ENCODE results near the gene FNDC11. TPM values are rescaled to one million over a fixed set of nuclear protein-coding genes. Genes with fewer than 3 reads are reported as not detected.

FNDC11 gene
- total and polyA plus RNA-seq, 3 donors from 2014 or later: 85.4 to 147 (median 121) TPM

DNA sequence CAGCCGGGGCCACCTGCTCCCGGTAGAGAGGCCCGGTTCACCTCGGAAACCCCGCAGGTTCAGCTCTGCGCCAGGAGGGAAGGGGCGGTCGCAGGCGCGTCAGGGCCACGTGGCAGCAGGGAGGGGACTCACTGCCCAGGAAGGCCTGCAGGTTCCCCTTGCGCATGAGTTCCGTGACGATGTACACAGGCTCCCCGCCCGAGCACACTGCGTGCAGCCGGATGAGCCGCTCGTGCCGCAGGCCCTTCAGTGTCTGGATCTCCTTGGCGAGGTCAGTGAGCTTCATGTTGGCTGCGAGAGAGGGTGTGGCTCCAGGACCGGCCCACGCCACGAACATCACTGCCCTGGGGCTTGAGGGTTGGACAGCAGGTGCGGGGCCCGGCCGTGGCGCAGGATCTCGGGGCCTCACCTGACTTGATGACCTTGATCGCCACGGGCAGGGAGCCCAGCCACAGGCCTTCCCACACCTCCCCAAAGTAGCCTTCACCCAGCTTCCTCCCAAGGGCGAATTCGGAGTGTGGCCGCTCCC lies 11.9 kb upstream of the FNDC11 start:
- intact Hi-C loops (cut with DNase I; ENCODE audit: low total_unique reads): no loop called here
- TF ChIP-seq, protein P1, sequence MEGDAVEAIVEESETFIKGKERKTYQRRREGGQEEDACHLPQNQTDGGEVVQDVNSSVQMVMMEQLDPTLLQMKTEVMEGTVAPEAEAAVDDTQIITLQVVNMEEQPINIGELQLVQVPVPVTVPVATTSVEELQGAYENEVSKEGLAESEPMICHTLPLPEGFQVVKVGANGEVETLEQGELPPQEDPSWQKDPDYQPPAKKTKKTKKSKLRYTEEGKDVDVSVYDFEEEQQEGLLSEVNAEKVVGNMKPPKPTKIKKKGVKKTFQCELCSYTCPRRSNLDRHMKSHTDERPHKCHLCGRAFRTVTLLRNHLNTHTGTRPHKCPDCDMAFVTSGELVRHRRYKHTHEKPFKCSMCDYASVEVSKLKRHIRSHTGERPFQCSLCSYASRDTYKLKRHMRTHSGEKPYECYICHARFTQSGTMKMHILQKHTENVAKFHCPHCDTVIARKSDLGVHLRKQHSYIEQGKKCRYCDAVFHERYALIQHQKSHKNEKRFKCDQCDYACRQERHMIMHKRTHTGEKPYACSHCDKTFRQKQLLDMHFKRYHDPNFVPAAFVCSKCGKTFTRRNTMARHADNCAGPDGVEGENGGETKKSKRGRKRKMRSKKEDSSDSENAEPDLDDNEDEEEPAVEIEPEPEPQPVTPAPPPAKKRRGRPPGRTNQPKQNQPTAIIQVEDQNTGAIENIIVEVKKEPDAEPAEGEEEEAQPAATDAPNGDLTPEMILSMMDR (IDR thresholded peaks at IDR 0.05): no peak
- WGBS, 2 donors: 35 to 69% methylated on average over 2 to 31 of the region's 36 CpGs

DNA sequence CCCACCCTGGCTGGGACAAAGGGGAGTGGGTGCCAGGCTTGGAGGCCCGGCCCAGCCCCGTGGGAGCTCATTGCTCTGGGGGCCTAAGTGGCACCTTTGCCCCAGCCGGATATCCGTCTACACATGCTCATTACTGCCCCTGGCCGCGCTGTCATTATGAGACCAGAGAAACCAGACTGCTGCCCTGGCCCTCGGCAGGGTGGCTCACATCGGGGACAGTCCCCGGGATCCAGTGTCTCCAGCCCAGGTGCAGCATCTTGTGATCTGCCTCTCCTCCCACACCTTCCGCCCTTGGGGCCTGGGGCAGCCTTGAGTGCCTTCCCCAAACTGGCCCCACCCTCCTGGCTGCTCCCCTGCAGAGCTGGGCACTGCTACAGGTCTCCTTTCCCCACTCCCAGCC lies 11.3 kb upstream of the FNDC11 start:
- no peak overlapping the region for H3K27ac ChIP-seq
- no peaks in the 10 kb centered on the region for H3K36me3 ChIP-seq (ENCODE audit: low read depth, missing control alignments)
- WGBS, 2 donors: 70 to 76% methylated on average over 8 to 10 of the region's 10 CpGs
- no peaks in the 10 kb centered on the region for H3K9me3 ChIP-seq
- TF ChIP-seq, protein P1 (IDR thresholded peaks at IDR 0.05): no peak
- no peak for TF ChIP-seq POLR2A (IDR thresholded peaks at IDR 0.05)
- H3K27me3 ChIP-seq: no peaks in the 10 kb centered on the region
- H3K4me1 ChIP-seq: peaks cover 6% of the 10 kb centered on the region
- DNase-seq: no peak
- intact Hi-C loops (cut with DNase I; ENCODE audit: low total_unique reads): no loop called here
- no peak overlapping the region for H3K4me3 ChIP-seq

More for the DNA sequence above, 11.9 kb upstream of the FNDC11 start:
- no peaks in the 10 kb centered on the region for H3K27me3 ChIP-seq
- no peak overlapping the region for H3K4me3 ChIP-seq
- H3K4me1 ChIP-seq: peaks cover 6% of the 10 kb centered on the region
- no peaks in the 10 kb centered on the region for H3K36me3 ChIP-seq (ENCODE audit: low read depth, missing control alignments)
- no peak overlapping the region for H3K27ac ChIP-seq
- no peak for DNase-seq
- no peaks in the 10 kb centered on the region for H3K9me3 ChIP-seq

DNA sequence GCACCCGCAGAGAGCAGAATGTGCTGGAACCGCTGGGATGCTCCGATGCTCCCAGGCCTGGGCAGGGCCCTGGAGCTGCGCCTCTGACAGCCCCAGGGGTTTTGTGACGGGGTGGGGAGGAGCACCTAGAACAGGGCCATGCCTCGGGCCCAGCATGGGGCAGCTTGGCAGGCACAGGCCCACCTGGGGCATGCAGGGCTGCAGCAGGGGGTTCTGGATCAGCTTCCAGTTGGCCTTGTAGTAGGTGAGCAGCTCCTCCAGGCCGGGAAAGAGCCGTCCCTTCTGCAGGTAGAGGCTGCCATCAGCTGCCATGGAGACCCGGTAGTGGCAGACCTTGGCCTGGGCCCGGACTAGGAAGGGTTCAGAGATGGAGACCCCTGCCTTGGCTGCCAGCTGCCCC lies 10.8 kb upstream of the FNDC11 start:
- no peak for TF ChIP-seq POLR2A (IDR thresholded peaks at IDR 0.05)
- TF ChIP-seq, protein P1 (IDR thresholded peaks at IDR 0.05): no peak
- WGBS, 2 donors: 83 to 100% methylated on average over 3 to 9 of the region's 10 CpGs
- DNase-seq: no peak
- Histone ChIP-seq H3K27me3 (no peaks in the 10 kb centered on the region), H3K9me3 (no peaks in the 10 kb centered on the region), H3K4me3 (no peak overlapping the region), H3K36me3 (ENCODE audit: low read depth, missing control alignments) (no peaks in the 10 kb centered on the region), H3K4me1 (peaks cover 3% of the 10 kb centered on the region), H3K27ac (no peak overlapping the region)
- intact Hi-C loops (cut with DNase I; ENCODE audit: low total_unique reads): no loop called here

DNA sequence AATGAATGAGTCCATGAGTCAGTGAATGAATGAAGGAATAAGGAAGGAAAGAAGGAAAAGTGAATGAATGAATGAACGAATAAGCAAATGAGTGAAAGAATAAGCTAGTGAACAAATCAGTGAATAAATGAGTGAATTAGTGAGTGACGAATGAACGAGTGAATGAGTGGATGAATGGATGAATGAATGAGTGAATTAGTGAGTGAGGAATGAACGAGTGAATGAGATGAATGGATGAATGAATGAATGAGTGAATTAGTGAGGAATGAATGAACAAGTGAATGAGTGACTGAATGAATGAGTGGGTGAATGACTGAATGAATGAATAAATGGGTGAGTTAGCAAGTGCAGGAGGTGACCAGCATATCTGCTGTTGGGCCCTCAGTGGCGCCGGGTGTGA lies 10.2 kb upstream of the FNDC11 start:
- H3K27me3 ChIP-seq: no peaks in the 10 kb centered on the region
- no peak for TF ChIP-seq POLR2A (IDR thresholded peaks at IDR 0.05)
- TF ChIP-seq, protein P1 (IDR thresholded peaks at IDR 0.05): no peak
- H3K4me3 ChIP-seq: no peak overlapping the region
- no peaks in the 10 kb centered on the region for H3K4me1 ChIP-seq
- H3K27ac ChIP-seq: no peak overlapping the region
- 89 to 92% methylated on average over 6 of the region's 6 CpGs for WGBS, 2 donors
- no peak for DNase-seq
- intact Hi-C loops (cut with DNase I; ENCODE audit: low total_unique reads): no loop called here
- H3K9me3 ChIP-seq: no peaks in the 10 kb centered on the region
- no peaks in the 10 kb centered on the region for H3K36me3 ChIP-seq (ENCODE audit: low read depth, missing control alignments)

DNA sequence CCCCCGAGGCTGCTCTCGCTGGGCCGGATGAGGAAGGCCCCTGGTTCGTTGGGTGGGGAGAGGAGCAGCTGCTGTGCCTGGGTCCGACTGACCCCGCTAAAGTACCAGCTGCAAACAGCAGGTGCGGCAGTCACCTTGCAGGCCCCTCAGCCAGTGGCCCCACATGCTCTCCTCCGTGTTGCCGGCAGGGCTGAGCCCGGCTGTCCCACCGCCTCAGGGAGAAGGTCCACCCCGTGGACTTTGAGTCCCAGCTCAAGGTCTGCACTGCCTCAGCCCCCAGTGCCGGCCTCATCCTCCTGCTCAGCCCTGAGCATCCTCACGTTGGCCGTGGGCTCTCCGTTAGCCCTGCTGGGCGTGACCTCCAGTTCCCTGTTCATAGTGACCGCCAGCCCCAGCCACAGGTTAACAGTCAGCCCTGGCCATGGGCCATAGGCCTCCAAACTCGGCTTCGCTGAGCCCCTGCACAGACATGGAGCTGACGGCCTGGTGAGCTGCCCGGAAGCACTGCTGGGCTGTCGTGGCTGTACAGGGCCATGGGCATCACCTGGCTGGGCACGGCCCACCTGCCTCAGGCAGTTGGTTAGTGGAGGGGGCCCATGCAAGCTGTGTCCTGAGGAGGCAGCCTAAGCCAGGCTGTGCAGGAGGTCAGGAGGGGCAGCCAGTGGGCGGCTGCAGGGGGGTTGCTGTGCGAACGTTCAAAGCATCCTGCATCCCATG lies 9.6 kb upstream of the FNDC11 start:
- no peaks in the 10 kb centered on the region for H3K36me3 ChIP-seq (ENCODE audit: low read depth, missing control alignments)
- intact Hi-C loops (cut with DNase I; ENCODE audit: low total_unique reads): no loop called here
- no peaks in the 10 kb centered on the region for H3K9me3 ChIP-seq
- 67 to 79% methylated on average over 8 to 27 of the region's 27 CpGs for WGBS, 2 donors
- H3K4me3 ChIP-seq: no peak overlapping the region
- H3K4me1 ChIP-seq: no peaks in the 10 kb centered on the region
- TF ChIP-seq POLR2A (IDR thresholded peaks at IDR 0.05): no peak
- TF ChIP-seq, protein P1 (IDR thresholded peaks at IDR 0.05): no peak
- no peaks in the 10 kb centered on the region for H3K27me3 ChIP-seq
- no peak for DNase-seq
- H3K27ac ChIP-seq: no peak overlapping the region
